Stimulated activated CD4-positive, alpha-beta T cell treated with anti-CD3 and anti-CD28 coated beads, Interleukin-1b, Interleukin-23, amount 100 ng/mL, for 4 hours (primary cell): ENCODE measurements around the gene DNAH17.
"Not testable (repeated sequence)": the region's sequence is repeated elsewhere in the genome, so short reads cannot be mapped to it uniquely, and the experiment has no call there.

Experiments used
- DNase-seq, 2 donors: peaks; one replicate each; pipeline ENCODE4 v3.0.0-alpha.2; 2020; ENCODE audit warnings: low read depth in 2 of 2

Gene DNAH17

DNA sequence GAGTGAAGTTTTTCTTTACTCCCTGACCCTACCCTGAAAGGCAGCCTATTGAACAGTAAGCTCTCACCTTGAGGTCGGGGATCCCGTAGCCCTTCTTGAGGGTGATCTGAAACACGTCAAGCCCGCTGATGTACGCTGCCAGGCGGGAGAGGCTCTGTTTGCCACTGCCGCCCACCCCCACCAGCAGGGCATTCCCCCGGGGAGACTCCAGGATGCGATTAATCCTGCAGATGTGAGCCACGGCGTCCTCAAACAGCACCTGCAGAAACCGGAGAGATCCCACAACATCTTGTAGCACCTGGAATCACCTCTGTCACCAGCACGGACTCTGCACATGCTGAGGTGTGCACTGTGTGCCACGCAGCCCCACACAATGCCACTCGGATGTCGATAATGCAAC is 102.0 kb downstream of the DNAH17 start:
- no peak for DNase-seq

DNA sequence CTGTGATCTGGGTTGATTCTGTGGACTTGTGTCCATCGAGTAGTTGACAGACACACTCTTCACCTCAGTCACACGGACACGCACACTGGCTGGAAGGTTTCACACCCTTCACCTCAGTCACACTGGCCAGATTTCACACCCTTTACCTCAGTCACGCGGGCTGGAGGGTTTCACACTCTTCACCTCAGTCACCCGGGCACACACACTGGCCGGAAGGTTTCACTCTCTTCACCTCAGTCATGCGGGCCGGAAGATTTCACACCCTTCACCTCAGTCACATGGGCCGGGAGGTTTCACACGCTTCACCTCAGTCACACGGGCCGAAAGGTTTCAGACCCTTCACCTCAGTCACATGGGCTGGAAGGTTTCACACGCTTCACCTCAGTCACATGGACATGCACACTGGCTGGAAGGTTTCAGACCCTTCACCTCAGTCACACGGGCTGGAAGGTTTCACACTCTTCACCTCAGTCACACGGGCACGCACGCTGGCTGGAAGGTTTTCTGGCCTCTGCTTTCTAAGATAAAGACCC is 102.5 kb downstream of the DNAH17 start:
- no peak for DNase-seq

DNA sequence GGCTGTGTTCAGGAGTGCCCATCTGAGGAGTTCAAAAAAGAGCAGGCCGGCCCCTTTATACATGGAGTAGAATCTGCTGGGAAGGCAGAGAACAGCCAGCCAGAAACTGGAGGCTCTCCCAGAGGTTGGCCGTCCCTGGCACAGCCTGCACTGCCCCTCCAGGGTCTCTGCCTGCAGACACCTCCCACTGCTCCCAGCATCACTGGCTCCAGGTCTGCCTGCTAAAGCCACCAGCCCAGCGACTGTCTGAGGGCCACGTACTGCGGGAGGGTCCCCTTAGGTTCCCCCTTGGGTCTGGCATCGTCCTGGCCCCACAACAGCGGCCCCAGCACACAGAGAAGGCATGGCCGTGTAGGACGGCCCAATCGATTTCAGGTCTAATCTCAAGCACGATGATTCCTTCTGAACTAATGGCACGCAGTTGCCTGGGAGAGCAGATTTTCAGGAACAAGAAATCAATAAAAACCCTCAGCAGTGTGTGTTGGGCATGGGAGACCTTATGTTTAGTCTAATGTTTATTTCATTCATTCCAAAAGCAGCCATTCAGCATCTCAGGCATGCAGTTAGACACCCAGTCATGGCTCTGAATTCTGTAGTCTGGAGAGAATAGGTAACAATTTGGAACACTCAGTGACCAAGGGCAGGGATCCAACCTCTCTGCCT is 103.1 kb downstream of the DNAH17 start:
- DNase-seq, result no peak

DNA sequence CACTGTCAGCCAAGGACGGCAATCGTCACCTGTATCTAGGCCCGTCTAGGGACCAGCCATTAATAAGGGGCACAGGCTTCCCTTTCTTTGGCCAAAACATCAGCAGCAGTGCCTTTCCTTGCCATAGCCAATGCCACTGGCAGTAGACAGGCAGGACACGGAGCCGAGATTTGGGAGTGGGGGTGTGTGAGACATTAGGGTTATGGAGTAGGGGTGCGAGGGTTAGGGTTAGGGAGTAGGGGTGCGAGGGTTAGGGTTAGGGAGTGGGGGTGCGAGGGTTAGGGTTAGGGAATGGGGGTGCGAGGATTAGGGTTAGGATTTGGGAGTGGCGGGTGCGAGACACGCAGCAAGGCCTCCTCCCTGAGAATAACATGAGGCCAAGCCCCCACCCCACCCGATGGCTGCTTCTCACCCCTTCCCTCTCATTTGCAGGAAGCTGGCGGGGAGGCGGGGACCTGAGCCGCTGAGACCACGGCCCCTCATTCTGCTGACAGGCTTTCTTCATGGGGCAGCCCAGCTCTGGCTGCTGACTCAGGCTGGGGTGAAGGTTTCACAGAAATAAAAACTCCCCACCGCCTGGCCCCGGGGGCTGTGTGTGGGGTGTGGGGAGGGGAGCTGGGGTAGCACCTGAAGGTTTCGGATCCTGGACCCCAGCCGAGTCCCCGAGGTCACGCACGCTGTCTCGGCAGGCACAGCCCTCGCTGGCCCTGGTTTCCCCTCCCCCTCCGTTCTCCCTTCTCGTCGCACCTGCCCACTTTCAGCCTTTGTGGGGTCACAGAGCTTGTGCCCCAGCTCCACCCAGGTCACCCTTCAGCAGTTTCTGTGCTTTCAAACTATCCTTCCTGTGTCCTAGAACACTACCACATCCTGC is 104.9 kb downstream of the DNAH17 start:
- DNase-seq, result no peak

DNA sequence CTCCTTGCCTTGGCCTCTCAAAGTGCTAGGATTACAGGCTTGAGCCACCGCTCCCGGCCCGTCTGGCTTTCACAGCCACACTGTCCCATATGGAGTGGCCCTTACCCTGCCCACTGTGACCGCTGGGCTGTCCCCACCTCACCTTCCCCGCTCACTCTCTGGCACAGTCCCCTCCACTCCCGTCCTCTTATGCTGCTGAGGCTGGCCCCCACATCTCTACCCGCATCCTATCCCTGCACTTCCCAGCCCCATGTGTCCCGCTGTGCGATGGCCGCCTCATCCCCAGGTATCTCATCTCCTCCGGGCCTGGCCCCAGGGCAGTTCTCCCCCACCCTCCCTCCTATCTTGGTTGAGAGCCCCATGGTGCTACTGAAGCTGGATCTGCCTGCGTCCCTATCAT is 105.6 kb downstream of the DNAH17 start:
- DNase-seq, result no peak

DNA sequence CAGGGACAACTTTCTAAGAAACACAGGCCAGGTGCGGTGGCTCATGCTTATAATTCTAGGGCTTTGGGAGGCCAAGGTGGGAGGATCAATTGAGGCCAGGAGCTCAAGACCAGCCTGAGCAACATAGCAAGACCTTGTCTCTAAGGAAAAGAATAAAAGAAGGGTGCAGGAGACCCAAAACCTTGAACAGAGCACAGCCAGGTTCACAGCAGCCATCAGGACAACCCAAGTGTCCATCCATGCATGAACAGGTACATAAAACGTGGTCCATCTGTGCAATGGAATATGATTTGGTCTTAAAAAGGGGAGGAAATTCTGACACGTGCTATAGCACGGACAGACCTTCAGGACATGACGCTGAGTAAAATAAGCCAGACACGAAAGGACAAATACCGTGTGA is 107.8 kb downstream of the DNAH17 start:
- no peak for DNase-seq

DNA sequence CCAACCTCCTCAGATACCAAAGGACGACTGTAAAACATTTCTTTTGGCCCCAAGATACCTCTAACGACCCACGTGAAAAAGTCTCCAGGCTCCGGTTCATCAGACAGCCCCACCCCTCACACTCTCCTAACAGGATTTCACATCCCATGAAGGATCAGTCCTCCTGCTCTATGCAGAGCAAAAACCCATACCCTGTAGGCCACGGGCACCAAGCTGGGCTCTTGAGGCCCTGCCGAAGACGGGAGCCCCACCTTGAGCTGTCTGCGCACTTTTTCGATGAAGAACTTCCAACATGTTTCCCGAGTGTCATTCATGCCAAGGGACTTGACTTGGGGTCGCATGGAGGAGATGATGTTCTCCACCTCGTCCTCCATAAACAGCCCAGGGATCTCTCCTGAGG is 108.8 kb downstream of the DNAH17 start:
- DNase-seq, result no peak

DNA sequence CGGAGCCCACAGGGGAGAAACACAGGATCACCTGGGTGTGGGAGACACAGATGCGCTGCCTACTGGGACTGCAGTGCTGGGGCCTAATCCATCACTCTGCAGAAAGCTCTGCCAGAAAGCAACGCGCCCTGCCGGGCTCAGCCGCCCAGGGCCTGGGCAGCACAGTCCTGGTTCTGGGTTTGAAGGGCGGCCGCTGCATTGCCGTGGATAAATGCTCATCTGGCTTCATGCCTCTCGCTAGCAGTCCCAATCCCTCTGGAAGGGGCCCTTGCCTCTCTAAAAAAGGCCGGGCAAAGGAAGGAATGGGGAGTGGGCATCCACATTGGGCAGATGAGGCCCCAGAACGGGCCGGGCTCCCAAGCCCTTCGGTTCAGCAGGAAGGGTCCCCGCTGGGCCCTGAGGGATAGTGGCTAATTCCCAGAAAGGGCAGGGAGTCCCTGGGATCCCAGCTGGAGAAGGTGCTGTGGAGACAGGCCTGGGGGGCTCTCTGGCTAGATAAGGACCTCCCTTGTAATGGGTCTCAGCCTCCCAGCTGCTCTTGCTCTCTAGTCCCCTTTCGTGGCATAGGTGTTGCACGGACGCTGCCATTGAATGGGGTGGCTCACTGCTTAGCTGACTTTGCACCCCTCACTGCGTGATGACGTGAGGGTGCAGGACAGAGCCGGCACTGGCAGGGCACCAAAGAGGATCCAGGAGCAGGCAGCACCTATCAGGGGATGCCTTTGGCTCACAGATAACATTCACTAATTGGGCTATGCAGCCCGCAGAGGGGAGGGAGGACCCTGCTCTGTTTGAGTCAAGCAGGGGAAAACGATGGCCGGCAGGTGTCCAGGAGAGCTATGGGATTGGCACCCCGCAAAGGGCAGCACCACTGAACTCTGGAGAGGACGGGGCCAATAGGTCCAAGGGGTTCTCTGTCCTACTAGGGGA is 110.1 kb downstream of the DNAH17 start:
- no peak for DNase-seq

DNA sequence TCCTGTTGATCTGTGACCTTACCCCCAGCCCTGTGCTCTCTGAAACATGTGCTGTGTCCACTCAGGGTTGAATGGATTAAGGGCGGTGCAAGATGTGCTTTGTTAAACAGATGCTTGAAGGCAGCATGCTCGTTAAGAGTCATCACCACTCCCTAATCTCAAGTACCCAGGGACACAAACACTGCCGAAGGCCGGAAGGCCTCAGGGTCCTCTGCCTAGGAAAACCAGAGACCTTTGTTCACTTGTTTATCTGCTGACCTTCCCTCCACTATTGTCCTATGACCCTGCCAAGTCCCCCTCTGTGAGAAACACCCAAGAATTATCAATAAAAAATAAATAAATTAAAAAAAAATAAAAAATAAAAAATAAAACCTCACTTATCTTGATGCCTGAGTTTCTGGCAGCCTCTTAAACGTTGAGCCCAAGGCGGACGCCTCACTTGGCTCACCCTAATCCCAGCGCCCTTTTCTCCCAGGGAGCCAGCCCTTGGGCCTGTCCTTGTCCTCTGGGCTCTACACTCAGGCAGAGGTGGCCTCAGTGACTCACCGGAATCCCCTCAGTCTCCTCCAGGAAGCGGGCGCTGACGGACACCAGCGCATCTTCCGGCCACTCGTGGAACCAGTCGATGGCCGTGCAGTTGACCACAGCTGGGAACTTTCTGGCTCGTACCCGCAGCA is 110.9 kb downstream of the DNAH17 start:
- not testable (repeated sequence) for DNase-seq

DNA sequence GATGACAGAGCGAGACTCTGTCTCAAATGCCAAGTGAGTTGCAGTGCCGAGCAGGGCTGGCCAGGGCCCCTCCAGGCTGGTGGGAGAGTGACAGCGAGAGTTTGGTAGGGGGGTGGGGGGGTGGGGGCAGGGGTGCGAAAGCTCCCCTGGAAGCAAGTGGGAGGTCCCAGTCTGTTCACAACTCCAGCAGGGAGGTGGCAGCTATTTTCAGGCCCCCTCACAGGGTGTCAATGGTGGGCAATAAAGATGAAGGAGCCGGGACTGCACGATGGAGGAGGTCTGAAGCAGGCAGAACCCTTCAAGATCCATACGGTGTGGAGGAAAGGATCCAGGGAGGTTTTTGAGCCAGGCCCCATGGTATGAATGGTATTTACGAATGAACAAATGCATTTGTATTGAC is 115.0 kb downstream of the DNAH17 start:
- no peak for DNase-seq

DNA sequence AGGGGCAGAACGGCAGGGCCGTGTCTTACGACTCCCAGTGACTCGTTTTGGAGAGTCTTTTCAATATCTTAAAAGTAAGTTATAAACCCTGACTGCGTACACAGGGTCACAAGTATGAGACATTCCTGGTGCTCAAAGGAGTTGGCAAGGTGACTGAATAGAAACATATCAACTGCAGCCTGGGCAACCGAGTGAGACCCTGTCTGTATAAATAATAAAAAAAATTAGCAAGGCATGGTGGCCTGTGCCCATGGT is 115.5 kb downstream of the DNAH17 start:
- DNase-seq, result no peak

DNA sequence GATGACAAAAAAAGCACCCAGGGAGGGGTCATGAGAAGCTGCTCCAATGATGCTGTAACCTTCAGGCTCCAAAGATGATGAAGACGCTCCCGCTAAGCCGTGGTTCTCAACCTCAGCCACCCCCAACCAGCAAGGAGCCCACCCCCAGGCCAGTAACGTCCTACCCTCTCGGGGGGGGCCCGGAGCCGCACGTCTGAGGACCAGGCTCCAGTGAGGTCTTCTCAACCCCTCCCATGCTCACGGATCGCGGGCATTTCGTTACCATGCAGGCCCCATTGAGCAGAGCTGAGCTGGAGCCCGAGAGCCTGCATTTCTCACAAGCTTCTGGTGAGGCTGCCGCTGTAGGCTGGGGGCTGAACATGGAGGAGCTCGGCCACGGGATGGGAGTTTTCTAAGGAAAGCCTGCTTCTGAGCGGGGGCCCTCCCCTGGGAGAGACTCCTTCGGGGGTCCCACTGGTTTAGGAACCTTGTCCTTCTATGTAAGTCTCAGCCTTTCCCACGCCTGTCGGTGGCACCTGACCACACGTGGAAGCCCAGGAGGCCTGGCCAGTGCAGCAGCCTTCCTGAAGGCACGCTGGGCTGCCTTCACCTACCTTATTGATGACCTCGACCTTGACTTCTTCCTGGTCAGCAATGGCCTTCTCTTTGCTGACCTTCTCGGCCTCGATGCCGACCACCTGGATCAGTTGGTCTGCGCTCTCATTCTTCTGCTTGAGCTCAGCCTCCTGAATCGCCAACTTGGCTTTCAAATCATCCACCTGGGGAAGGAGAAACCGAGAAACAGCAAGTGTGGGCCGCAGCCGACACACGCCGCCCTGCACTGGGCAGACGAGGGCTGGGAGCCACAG is 116.0 kb downstream of the DNAH17 start:
- DNase-seq, result no peak

DNA sequence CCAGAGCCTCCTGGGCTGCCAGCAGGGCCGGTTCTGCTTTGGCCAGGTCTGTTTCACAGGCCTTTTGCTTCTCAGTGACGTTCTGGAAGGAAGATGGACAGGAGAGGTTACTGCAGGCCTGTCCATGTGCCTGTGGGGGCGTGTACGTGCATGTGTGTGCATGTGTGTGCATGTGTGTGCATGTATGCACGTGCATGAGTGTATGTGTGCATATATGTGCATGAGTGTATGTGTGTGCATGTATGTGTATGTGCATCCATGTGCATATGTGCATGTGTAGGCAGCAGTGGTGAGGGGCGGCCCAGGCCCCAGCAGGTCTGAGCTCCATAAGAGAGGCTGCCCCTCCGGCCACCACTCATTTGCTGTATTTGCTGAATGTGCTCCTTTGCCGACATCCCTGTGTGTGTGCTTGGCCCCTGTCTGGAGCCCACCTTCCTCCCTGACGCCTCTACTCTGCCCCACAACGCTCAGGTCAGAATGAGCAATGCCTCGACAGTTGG is 117.0 kb downstream of the DNAH17 start:
- no peak for DNase-seq

DNA sequence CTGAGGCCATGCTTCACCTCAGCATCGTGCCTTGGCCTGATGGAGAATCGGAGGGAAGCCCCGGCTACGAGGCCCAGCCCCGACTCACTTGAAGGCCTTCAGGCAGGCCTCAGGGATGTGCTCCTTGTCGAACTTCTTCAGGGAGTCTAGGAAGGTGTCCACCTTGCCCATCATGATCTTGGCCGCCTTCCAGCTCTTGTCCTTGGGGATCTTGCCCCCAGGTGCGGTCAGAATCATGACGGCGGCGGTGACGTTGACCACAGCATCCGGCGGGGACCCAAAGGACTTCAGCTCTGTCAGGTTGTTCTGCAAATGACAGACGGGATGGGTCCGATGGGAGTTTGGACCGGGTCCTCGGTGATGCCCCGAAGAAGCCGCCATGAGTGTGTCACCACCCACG is 117.5 kb downstream of the DNAH17 start:
- DNase-seq, result no peak

DNA sequence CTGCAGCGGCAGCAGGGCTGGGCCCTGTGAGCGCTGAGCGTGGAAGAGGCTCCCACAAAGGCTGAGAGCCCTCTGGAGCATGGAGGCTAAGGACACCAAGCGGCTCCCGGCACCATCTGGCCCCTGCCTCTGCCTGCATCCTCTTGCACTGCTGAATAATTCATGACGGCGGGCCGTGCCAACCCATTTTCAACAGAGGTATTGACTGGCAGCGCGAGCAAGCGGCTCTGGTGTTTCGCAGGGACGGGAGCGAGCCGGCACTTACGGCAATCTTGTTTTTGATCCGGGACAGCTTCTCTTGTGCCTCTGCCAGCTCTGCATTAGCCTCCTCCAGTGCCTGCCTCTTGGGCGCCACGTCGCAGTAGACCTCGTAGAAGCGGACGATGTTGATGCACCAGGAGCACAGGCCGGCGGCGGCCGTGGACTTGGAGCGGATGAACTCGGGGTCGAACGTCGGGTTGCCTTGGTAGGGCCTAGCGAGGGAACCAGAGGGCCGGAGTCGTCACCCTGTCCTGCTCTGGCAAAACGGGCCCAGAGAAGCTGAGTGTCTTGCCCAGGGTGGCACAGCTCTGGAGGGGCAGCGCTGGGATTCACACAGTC is 118.4 kb downstream of the DNAH17 start:
- DNase-seq, result no peak

DNA sequence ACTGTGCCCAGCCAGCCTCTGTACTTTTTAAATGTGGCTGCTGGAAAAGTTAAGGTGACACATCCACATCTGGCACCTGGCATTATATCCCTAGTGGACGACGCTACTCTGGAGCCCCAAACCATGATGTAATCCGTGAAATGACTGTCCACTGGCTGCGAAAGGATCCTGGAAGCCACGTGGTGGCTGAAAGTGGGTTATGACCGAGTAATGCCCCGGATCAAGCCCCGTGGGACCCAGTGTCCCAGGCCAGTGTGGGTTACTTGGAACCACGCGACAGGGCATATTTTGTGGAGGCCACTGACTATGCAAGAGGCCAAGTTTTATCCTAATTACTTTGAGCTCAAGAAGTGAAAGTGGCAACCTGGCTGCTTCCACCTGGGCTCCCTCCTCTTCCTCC is 119.1 kb downstream of the DNAH17 start:
- DNase-seq, result no peak

DNA sequence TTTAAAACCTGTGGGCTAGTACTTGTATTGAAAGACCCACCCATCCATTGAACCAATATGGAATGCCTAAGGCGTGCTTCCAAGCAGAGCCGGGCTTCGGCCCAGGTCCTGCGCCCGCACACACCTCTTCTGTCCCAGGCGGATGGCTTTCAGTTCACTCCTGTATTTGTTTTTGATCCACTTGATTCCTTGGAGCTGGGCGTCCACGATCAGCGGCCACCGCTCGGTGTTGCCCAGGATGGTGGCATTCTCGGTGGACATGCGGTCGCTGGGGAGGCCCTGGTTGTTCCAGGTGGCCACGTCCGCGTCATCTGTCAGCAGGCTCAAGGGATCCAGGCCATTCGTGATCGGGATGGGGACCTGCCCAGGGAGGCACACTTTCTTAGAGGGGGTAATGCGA is 122.8 kb downstream of the DNAH17 start:
- no peak for DNase-seq

DNA sequence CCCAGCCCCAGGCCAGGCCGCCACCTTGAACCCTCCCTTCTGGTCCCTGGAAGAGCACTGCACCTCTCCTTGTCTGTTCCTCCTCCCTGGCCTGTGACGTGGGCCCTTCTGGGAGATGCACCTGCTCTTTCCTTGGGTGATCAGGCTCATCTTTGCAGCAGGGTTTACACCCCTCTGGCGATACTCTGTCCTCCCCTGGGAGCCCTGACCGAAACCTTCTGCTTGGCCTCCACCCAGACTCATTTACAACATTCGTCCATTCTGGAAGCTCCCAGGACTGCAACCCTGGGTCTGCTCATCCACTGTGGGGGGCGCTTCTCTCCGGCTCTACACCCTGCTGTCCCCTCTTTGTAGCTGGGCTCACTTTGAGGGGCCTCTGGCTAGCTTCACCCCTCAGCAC is 125.4 kb downstream of the DNAH17 start:
- DNase-seq, result no peak

DNA sequence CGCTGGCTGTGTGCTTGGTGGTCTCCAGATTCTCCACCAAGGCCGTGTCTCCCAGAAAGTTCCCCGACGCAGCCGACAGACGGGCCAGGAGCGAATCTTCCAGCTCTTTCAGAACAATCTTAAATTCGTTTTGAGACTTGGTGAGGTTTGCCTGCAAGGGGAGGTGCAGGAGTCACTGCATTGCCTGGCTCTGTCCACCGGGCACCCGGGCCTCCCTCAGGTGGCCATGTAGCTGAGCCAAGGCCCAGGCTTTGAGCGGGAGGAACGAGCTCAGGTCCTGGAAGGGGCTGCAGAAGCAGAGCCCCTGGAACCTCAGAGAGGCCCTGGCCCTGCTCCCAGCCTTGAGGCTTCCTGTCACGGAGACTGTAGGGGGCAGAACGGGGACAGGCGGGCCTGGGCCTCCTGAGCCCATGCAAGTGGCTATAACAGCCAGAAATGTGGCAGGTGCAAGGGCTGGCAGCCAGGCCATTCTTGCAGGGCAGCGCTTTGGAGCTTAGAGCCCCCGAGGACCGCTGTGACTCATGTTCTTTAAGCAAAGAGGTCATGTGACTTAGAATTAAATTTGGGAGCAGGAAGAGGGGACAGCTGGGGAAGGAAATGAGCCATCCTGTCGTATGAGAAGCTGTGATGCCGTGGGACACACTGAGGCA is 126.4 kb downstream of the DNAH17 start:
- no peak for DNase-seq
